Upper lobe of left lung (tissue), 6 donors: ENCODE data around the gene VAPB. TPM values are rescaled to one million over a fixed set of nuclear protein-coding genes. Genes with fewer than 3 reads are reported as not detected.

Experiments
- ATAC-seq, 2 donors: fragments of 200-7000 bp; cut with Tn5 transposase; one replicate each; pipeline ENCODE4 v1.9.1; 2022; ENCODE audit warnings: mild to moderate bottlenecking in 2 of 2, moderate library complexity in 2 of 2; ENCODE audit not compliant: low FRiP score in 2 of 2
- DNase-seq, 2 donors: peaks; one replicate each; pipeline ENCODE4 v3.0.0-alpha.2; 2019 to 2020
- H3K27ac ChIP-seq, 4 donors: fragments of 200-600 bp; sonication (generic); one replicate each; pipeline ENCODE4 v1.5.1; 2016 to 2019
- H3K27me3 ChIP-seq, 4 donors: fragments of 200-600 bp; sonication (generic); one replicate each; pipeline ENCODE4 v1.5.1; 2017 to 2019
- H3K36me3 ChIP-seq, 4 donors: fragments of 200-600 bp; sonication (generic); one replicate each; pipeline ENCODE4 v1.5.1; 2016 to 2019
- H3K4me1 ChIP-seq, 4 donors: fragments of 200-600 bp; sonication (generic); one replicate each; pipeline ENCODE4 v1.5.1; 2018 to 2019
- H3K4me3 ChIP-seq, 4 donors: fragments of 200-600 bp; sonication (generic); one replicate each; pipeline ENCODE4 v1.5.1; 2017 to 2019; ENCODE audit warnings: mild to moderate bottlenecking in 2 of 4, moderate library complexity in 1 of 4
- H3K9me3 ChIP-seq, 4 donors: fragments of 200-600 bp; sonication (generic); one replicate each; pipeline ENCODE4 v1.5.1; 2018 to 2019
- CTCF ChIP-seq, 6 experiments: fragments of 450-650 bp in 4 of 6; fragments of 200-600 bp in 2 of 6; sonication (generic) in 2 of 6; IDR thresholded peaks; one replicate each; pipeline ENCODE4 v1.5.1; 2016 to 2019; ENCODE audit warnings: antibody characterized with exemption in 6 of 6
- EP300 ChIP-seq, 4 donors: sonication (generic); formaldehyde crosslinking; IDR thresholded peaks; one replicate each; pipeline ENCODE4 v1.5.1; 2017; ENCODE audit warnings: antibody characterized with exemption in 4 of 4, control low read depth in 2 of 4
- POLR2A ChIP-seq, 4 donors: fragments of 450-650 bp; IDR thresholded peaks; one replicate each; pipeline ENCODE4 v1.5.1; 2016 to 2017; ENCODE audit warnings: antibody characterized with exemption in 4 of 4, mild to moderate bottlenecking in 2 of 4
- POLR2AphosphoS5 ChIP-seq, 2 donors: sonication (generic); formaldehyde crosslinking; IDR thresholded peaks; one replicate each; pipeline ENCODE4 v1.5.1; 2017; ENCODE audit warnings: antibody characterized with exemption in 2 of 2
- WGBS, 2 donors: methylation state at CpG; one replicate each; pipeline ENCODE4 v1.1.5; 2017 to 2018; 5-methylcytosine and 5-hydroxymethylcytosine counted together
- total RNA-seq, 6 donors: library from RNA; depleted of rRNA in 4 of 6; stranded (reverse); fragments of >200 nt in 4 of 6; gene quantifications; one replicate each; pipeline versions ENCODE4 v1.1.0 to v1.2.1, GENCODE V29; 2016 to 2021
- donor health status: DM: no; HTN: no; CAD: no; lungs with moderate emphysema.
- donor health status: DM: no; HTN: yes; CAD: no; lungs with severe emphysema.

Gene VAPB
- total RNA-seq, 6 donors from 2014 or later, result 13.8 to 48.2 (median 33.7) TPM

GRCh38 chr20:58375759-58376352 is 13.2 kb upstream of the VAPB start:
- no peak for TF ChIP-seq POLR2AphosphoS5 (IDR thresholded peaks at IDR 0.05)
- no peak for TF ChIP-seq CTCF (IDR thresholded peaks at IDR 0.05)
- TF ChIP-seq POLR2A (IDR thresholded peaks at IDR 0.05), result no peak
- no peak for TF ChIP-seq EP300 (IDR thresholded peaks at IDR 0.05)
- ATAC-seq (no peak), DNase-seq (no peak)
- H3K27ac ChIP-seq, result no peak overlapping the region
- no peaks in the 10 kb centered on the region for H3K36me3 ChIP-seq
- no peaks in the 10 kb centered on the region for H3K9me3 ChIP-seq
- no peaks in the 10 kb centered on the region for H3K27me3 ChIP-seq
- no peaks in the 10 kb centered on the region for H3K4me1 ChIP-seq
- 75 to 78% methylated on average over 10 of the region's 10 CpGs for WGBS, 2 donors
- H3K4me3 ChIP-seq, result no peak overlapping the region

- no peaks in the 10 kb centered on the region for H3K27me3 ChIP-seq
- no peak overlapping the region for H3K27ac ChIP-seq
- peaks cover 0 to 9% (median 2%) of the 10 kb centered on the region in 4 donors for H3K9me3 ChIP-seq
- H3K4me1 ChIP-seq, result no peaks in the 10 kb centered on the region
- H3K36me3 ChIP-seq, result no peaks in the 10 kb centered on the region
- TF ChIP-seq POLR2A (IDR thresholded peaks at IDR 0.05) (no peak), POLR2AphosphoS5 (IDR thresholded peaks at IDR 0.05) (no peak), CTCF (IDR thresholded peaks at IDR 0.05) (no peak), EP300 (IDR thresholded peaks at IDR 0.05) (no peak)
- no peak for DNase-seq
- no peak for ATAC-seq
- no peak overlapping the region for H3K4me3 ChIP-seq
- 92 to 95% methylated on average over 1 of the region's 1 CpG for WGBS, 2 donors
Observed at GRCh38 chr20:58377017-58377416, 12.0 kb upstream of the VAPB start.

- WGBS, 2 donors, result 73 to 74% methylated on average over 7 of the region's 7 CpGs
- no peak overlapping the region for H3K4me3 ChIP-seq
- H3K27me3 ChIP-seq, result no peaks in the 10 kb centered on the region
- H3K36me3 ChIP-seq, result no peaks in the 10 kb centered on the region
- no peak overlapping the region for H3K27ac ChIP-seq
- H3K9me3 ChIP-seq, result peaks cover 0 to 9% (median 3%) of the 10 kb centered on the region in 4 donors
- no peak for ATAC-seq
- H3K4me1 ChIP-seq, result no peaks in the 10 kb centered on the region
- TF ChIP-seq POLR2A (IDR thresholded peaks at IDR 0.05) (no peak), EP300 (IDR thresholded peaks at IDR 0.05) (no peak), CTCF (IDR thresholded peaks at IDR 0.05) (no peak), POLR2AphosphoS5 (IDR thresholded peaks at IDR 0.05) (no peak)
- no peak for DNase-seq
Observed at GRCh38 chr20:58377766-58378401, 11.1 kb upstream of the VAPB start.

- no peak for DNase-seq
Observed at GRCh38 chr20:58378704-58379103, 10.3 kb upstream of the VAPB start.

More at GRCh38 chr20:58378704-58379103, 10.3 kb upstream of the VAPB start:
- no peaks in the 10 kb centered on the region for H3K4me1 ChIP-seq
- WGBS, 2 donors, result 61% methylated on average over 3 of the region's 3 CpGs
- no peaks in the 10 kb centered on the region for H3K36me3 ChIP-seq
- H3K27ac ChIP-seq, result no peak overlapping the region
- H3K4me3 ChIP-seq, result no peak overlapping the region
- TF ChIP-seq POLR2AphosphoS5 (IDR thresholded peaks at IDR 0.05) (no peak), CTCF (IDR thresholded peaks at IDR 0.05) (no peak), POLR2A (IDR thresholded peaks at IDR 0.05) (no peak), EP300 (IDR thresholded peaks at IDR 0.05) (no peak)
- peaks cover 0 to 9% (median 3%) of the 10 kb centered on the region in 4 donors for H3K9me3 ChIP-seq
- ATAC-seq, result no peak
- H3K27me3 ChIP-seq, result no peaks in the 10 kb centered on the region
